A673 (cell line): ENCODE results near the gene ADI1.

Experiments
- CTCF ChIP-seq: fragments of 300-800, 200-600 bp; sonication (generic); conservative IDR thresholded peaks from 2 replicates; pipeline ENCODE4 v1.5.1; 2017; ENCODE audit warnings: low read depth, mild to moderate bottlenecking, antibody characterized with exemption, low read length, moderate library complexity, mixed read lengths
- EZH2 ChIP-seq: fragments of 200-600 bp; sonication (generic); IDR thresholded peaks from 2 replicates; pipeline ENCODE4 v1.6.1; 2017; ENCODE audit warnings: borderline replicate concordance, low read depth, mild to moderate bottlenecking, mixed read lengths, antibody characterized with exemption, low read length; ENCODE audit not compliant: poor library complexity, severe bottlenecking

DNA sequence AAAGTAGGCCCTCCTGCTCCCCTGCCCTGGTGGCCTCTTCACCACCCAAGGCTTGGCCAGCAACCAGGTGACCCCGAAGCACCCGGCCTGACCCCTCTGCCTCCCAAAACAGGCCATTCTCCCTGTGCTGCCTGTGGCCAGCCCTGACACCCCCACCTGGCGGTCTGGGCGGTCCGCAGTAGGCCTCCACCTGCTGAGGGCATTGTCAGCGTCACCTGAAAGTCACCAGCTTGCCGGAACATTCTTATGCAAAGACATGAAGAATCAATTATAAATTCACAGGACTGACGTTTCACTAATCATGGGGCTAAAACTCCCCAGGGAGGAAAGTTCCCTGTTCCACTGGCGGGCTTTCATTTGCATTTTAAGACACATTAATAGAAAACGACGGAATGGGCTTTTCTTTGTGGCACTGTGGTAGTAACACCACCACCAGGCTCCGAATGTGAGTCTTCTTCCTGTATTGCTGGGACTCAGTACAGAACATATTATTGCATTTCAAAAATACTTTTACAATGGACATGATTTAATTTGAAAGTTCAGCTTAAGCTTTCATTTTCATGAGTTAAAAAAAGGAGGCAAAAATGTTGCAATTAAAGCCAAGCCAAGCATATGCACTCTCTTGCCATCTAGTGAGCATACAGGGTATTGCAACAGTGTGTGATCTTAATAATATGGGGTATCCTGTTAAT is 57.4 kb downstream of the ADI1 start:
- TF ChIP-seq CTCF (peak; percentile 85), EZH2 (no peak)
